Inferior parietal cortex (tissue), 1 donor: ENCODE measurements around the gene KANK2.
A peak's percentile ranks its signal among the peaks of the same experiment; 100 is the strongest.
"Not testable (repeated sequence)": the region's sequence is repeated elsewhere in the genome, so short reads cannot be mapped to it uniquely, and the experiment has no call there.

Experiments used
- DNase-seq: peaks from one replicate; pipeline ENCODE4 v3.0.0-alpha.2; 2016; ENCODE audit errors: extremely low spot score

Gene KANK2

GRCh38 chr19:11140023-11140538, 57.3 kb downstream of the KANK2 start:
- DNase-seq: not testable (repeated sequence)

GRCh38 chr19:11138601-11139300, 58.6 kb downstream of the KANK2 start:
- DNase-seq: no peak

- peak; percentile 81 for DNase-seq
Measured at GRCh38 chr19:11137542-11138384, 59.6 kb downstream of the KANK2 start.

GRCh38 chr19:11136400-11137101, 60.8 kb downstream of the KANK2 start:
- DNase-seq: no peak

- DNase-seq: no peak
Measured at GRCh38 chr19:11131471-11131870, 65.9 kb downstream of the KANK2 start.

- DNase-seq: peak; percentile 55
Measured at GRCh38 chr19:11130824-11131455, 66.4 kb downstream of the KANK2 start.

GRCh38 chr19:11127905-11128304, 69.4 kb downstream of the KANK2 start:
- DNase-seq: no peak

GRCh38 chr19:11125994-11126685, 71.2 kb downstream of the KANK2 start:
- peak; percentile 85 for DNase-seq

- DNase-seq: not testable (repeated sequence)
Measured at GRCh38 chr19:11124157-11124556, 73.2 kb downstream of the KANK2 start.

GRCh38 chr19:11123114-11123513, 74.2 kb downstream of the KANK2 start:
- no peak for DNase-seq

GRCh38 chr19:11121963-11122362, 75.4 kb downstream of the KANK2 start:
- not testable (repeated sequence) for DNase-seq

GRCh38 chr19:11116507-11116906, 80.8 kb downstream of the KANK2 start:
- DNase-seq: no peak

GRCh38 chr19:11115895-11116446, 81.4 kb downstream of the KANK2 start:
- no peak for DNase-seq

- no peak for DNase-seq
Measured at GRCh38 chr19:11115042-11115441, 82.3 kb downstream of the KANK2 start.
